Endometrium (tissue), 2 donors: Measurements from ENCODE around the gene PCDHGA3.
"Not testable (repeated sequence)": the region's sequence is repeated elsewhere in the genome, so short reads cannot be mapped to it uniquely, and the experiment has no call there.

Experiments
- FAIRE-seq: peaks from 2 replicates; lab custom pipeline; 2012; peaks lifted over from hg19 to GRCh38; lab: Jason Lieb, UNC
- donor health status: control.
- donor health status: control.

PCDHGA3 gene

GRCh38 chr5:141343242-141343952, at the start of gene PCDHGA3:
Gene PCDHGA3, plus strand, starts transcription at chr5:141343829. Its CDS starts 205 bp downstream, at chr5:141344034.
- no peak for FAIRE-seq

- FAIRE-seq: no peak
Measured at GRCh38 chr5:141298376-141298775, 45.3 kb upstream of the PCDHGA3 start.

- FAIRE-seq: no peak
Measured at GRCh38 chr5:141303756-141304155, 39.9 kb upstream of the PCDHGA3 start, which contains the start of gene SLC25A2. Gene SLC25A2, minus strand, starts transcription at chr5:141304049. Its CDS starts 184 bp downstream, at chr5:141303865.

GRCh38 chr5:141306630-141307029, 37.0 kb upstream of the PCDHGA3 start:
- FAIRE-seq: no peak

GRCh38 chr5:141313711-141314110, 29.9 kb upstream of the PCDHGA3 start:
- no peak for FAIRE-seq

GRCh38 chr5:141316963-141317362, 26.7 kb upstream of the PCDHGA3 start:
- FAIRE-seq: not testable (repeated sequence)

- FAIRE-seq: no peak
Measured at GRCh38 chr5:141319202-141319601, 24.4 kb upstream of the PCDHGA3 start.

- no peak for FAIRE-seq
Measured at GRCh38 chr5:141319699-141320098, 23.9 kb upstream of the PCDHGA3 start.

- no peak for FAIRE-seq
Measured at GRCh38 chr5:141320225-141321169, 23.1 kb upstream of the PCDHGA3 start, which contains the start of gene TAF7. Gene TAF7, minus strand, starts transcription at chr5:141320784. Its CDS starts 740 bp downstream, at chr5:141320044.

GRCh38 chr5:141322261-141322660, 21.4 kb upstream of the PCDHGA3 start:
- no peak for FAIRE-seq

- FAIRE-seq: no peak
Measured at GRCh38 chr5:141326088-141326854, 17.4 kb upstream of the PCDHGA3 start.

GRCh38 chr5:141328231-141328630, 15.4 kb upstream of the PCDHGA3 start:
- no peak for FAIRE-seq

GRCh38 chr5:141330299-141331080, 13.1 kb upstream of the PCDHGA3 start, which contains the start of gene PCDHGA1:
Gene PCDHGA1, plus strand, starts transcription at chr5:141330514.
- FAIRE-seq: no peak

- FAIRE-seq: not testable (repeated sequence)
Measured at GRCh38 chr5:141332571-141332970, 11.1 kb upstream of the PCDHGA3 start.

GRCh38 chr5:141338538-141339306, 4.9 kb upstream of the PCDHGA3 start, which contains the start of gene PCDHGA2:
Gene PCDHGA2, plus strand, starts transcription at chr5:141338760.
- FAIRE-seq: no peak

GRCh38 chr5:141340781-141341354, 2.8 kb upstream of the PCDHGA3 start:
- not testable (repeated sequence) for FAIRE-seq

GRCh38 chr5:141342773-141343172, 856 bp upstream of the PCDHGA3 start:
- FAIRE-seq: no peak

- FAIRE-seq: no peak
Measured at GRCh38 chr5:141343953-141344463, 379 bp downstream of the PCDHGA3 start.

GRCh38 chr5:141345327-141345726, 1.7 kb downstream of the PCDHGA3 start:
- no peak for FAIRE-seq

- not testable (repeated sequence) for FAIRE-seq
Measured at GRCh38 chr5:141346017-141346416, 2.4 kb downstream of the PCDHGA3 start.
